Loucy (cell line): Measurements from ENCODE around the gene HPSE2.
A peak's percentile ranks its signal among the peaks of the same experiment; 100 is the strongest.

ENCODE experiments used
- H2AFZ ChIP-seq: fragments of 200-600 bp; sonication (generic); 2 replicates; pipeline ENCODE4 v1.6.0; 2016; ENCODE audit warnings: antibody characterized with exemption, mild to moderate bottlenecking, low read length, moderate library complexity
- H3F3A ChIP-seq: fragments of 200-600 bp; 2 replicates; pipeline ENCODE4 v1.6.0; 2016; ENCODE audit warnings: antibody characterized with exemption, low read depth, mild to moderate bottlenecking
- H3K27me3 ChIP-seq: fragments of 200-600 bp; sonication (generic); 2 replicates; pipeline ENCODE4 v1.6.1; 2014; ENCODE audit warnings: low read length, mild to moderate bottlenecking; ENCODE audit not compliant: insufficient read depth, poor library complexity, severe bottlenecking
- H3K36me3 ChIP-seq: fragments of 200-600 bp; sonication (generic); 2 replicates; pipeline ENCODE4 v1.6.1; 2016; ENCODE audit warnings: low read length; ENCODE audit not compliant: insufficient read depth
- H3K4me1 ChIP-seq: fragments of 200-600 bp; sonication (generic); 2 replicates; pipeline ENCODE4 v1.5.1; 2014; ENCODE audit warnings: low read length, mild to moderate bottlenecking; ENCODE audit not compliant: insufficient read depth, poor library complexity, severe bottlenecking
- H3K4me2 ChIP-seq: fragments of 200-600 bp; sonication (generic); 2 replicates; pipeline ENCODE4 v1.6.0; 2014; ENCODE audit warnings: antibody characterized with exemption, low read length, low read depth, mild to moderate bottlenecking; ENCODE audit not compliant: poor library complexity, severe bottlenecking
- H3K4me3 ChIP-seq: fragments of 200-600 bp; sonication (generic); 2 replicates; pipeline ENCODE4 v1.5.1; 2014; ENCODE audit warnings: low read length, mild to moderate bottlenecking, mixed read lengths; ENCODE audit not compliant: poor library complexity, severe bottlenecking
- H3K79me2 ChIP-seq: fragments of 200-600 bp; sonication (generic); 2 replicates; pipeline ENCODE4 v1.6.1; 2014; ENCODE audit warnings: low read length; ENCODE audit not compliant: insufficient read depth
- H3K9ac ChIP-seq: fragments of 200-600 bp; sonication (generic); 2 replicates; pipeline ENCODE4 v1.6.0; 2014; ENCODE audit warnings: mild to moderate bottlenecking, low read depth, low read length, moderate library complexity; ENCODE audit not compliant: poor library complexity, severe bottlenecking
- H3K9me2 ChIP-seq: fragments of 200-600 bp; sonication (generic); replicated peaks from 2 replicates; pipeline ENCODE4 v1.6.1; 2016; ENCODE audit warnings: low read depth, low read length, mixed read lengths
- H3K9me3 ChIP-seq: fragments of 200-600 bp; sonication (generic); 2 replicates; pipeline ENCODE4 v1.6.1; 2014; ENCODE audit warnings: mild to moderate bottlenecking, antibody characterized with exemption, low read length, low read depth; ENCODE audit not compliant: insufficient read depth
- H4K20me1 ChIP-seq: fragments of 200-600 bp; sonication (generic); 2 replicates; pipeline ENCODE4 v1.6.0; 2014; ENCODE audit warnings: antibody characterized with exemption, low read length, mild to moderate bottlenecking; ENCODE audit not compliant: insufficient read depth, poor library complexity, severe bottlenecking
- CTCF ChIP-seq: fragments of 200-600 bp; sonication (generic); conservative IDR thresholded peaks from 2 replicates; pipeline ENCODE4 v1.5.1; 2014; ENCODE audit warnings: mild to moderate bottlenecking, antibody characterized with exemption, low read length
- EZH2phosphoT487 ChIP-seq: fragments of 200-600 bp; IDR thresholded peaks from 2 replicates; pipeline ENCODE4 v1.6.1; 2018; ENCODE audit warnings: antibody characterized with exemption, mild to moderate bottlenecking, moderate library complexity, borderline replicate concordance

HPSE2 gene

DNA sequence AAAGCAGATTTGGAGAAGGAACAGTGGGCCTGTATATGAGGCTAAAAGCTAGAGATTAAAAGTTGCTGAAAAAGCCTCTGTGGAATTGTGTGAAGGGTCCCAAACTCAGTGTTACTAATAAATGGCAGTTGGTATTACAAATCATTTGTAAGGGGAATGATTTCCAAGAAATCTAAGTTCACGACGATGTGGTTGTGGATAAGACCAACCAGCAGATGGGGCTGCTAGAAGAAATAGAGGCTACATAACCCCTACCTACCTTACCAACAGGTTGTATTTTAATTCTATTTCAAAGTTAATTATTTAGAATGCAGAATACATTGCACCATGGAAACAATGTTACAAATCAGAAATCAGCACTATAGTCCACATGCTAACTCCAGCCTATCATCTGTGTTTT is 377.1 kb downstream of the HPSE2 start:
- no peak overlapping the region for H3K9ac ChIP-seq
- H3K4me3 ChIP-seq: no peak overlapping the region
- no peaks in the 10 kb centered on the region for H3K79me2 ChIP-seq
- H3K9me2 ChIP-seq: no peaks in the 10 kb centered on the region
- no peaks in the 10 kb centered on the region for H3K9me3 ChIP-seq
- H3F3A ChIP-seq: no peaks in the 10 kb centered on the region
- H3K36me3 ChIP-seq: no peaks in the 10 kb centered on the region
- no peaks in the 10 kb centered on the region for H3K27me3 ChIP-seq
- no peaks in the 10 kb centered on the region for H4K20me1 ChIP-seq
- H3K4me1 ChIP-seq: no peaks in the 10 kb centered on the region
- TF ChIP-seq CTCF (peak; percentile 35; the same call in 1 of the 2 replicates), EZH2phosphoT487 (no peak)
- no peak overlapping the region for H3K4me2 ChIP-seq
- H2AFZ ChIP-seq: no peak overlapping the region

DNA sequence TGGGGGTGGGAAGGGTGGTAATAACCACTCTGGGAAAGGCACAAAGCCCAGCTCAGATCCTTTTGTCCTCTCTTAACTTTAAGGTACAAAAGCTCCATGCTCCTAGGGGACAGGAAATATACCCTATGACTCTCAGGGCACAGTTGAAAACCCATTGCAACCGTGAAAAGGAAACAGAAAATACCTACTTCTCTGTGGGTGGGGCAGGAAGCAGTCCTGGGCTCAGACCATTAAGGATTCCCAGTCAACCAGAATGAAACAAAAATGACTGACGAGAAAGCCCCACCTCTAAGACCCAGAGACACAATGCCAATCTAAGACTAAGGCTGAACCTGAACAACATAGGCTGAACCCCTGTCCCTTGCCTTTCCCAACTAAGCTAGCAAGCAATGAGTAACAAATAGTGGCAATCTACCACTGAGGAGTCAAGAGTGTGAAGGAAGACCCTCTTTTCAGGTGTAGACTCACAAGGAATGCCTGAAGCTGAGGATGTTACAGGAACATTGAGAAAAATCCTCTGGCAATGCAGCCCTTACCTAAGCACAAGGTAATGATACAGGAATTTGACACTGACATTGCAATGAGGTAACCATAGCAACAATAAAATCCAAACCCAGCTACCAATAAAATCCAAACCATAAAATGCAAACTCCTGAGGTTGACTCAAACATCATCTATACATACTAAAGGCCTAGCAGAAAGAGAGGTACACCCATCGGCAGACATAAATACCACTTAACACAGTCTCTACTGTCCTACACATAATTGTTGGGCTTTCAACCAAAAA is 380.1 kb downstream of the HPSE2 start:
- H3K79me2 ChIP-seq: no peaks in the 10 kb centered on the region
- no peaks in the 10 kb centered on the region for H4K20me1 ChIP-seq
- TF ChIP-seq CTCF (no peak), EZH2phosphoT487 (no peak)
- H3K27me3 ChIP-seq: no peaks in the 10 kb centered on the region
- H3K4me1 ChIP-seq: no peaks in the 10 kb centered on the region
- H3K4me2 ChIP-seq: no peak overlapping the region
- H3K9ac ChIP-seq: no peak overlapping the region
- H3K36me3 ChIP-seq: no peaks in the 10 kb centered on the region
- no peak overlapping the region for H3K4me3 ChIP-seq
- H3K9me3 ChIP-seq: no peaks in the 10 kb centered on the region
- no peak overlapping the region for H2AFZ ChIP-seq
- no peaks in the 10 kb centered on the region for H3F3A ChIP-seq
- no peaks in the 10 kb centered on the region for H3K9me2 ChIP-seq

DNA sequence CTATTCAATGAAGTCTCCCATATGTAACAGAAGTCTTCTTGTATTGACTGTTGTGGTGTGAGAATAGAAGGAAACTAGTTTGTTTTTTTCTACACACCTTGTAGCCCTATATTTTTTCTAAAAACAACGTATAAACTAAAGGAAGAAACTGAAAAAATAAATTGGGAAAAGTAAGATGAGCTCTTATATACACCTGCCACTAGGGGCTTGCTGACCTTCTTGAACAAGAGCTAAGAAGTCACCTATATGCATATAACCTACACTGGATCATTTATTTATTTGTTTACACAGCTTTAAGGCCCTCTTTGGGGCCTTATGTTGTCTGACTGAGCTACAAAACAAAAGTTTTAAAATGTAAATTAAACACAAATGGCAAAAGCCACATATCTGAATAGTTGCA is 383.0 kb downstream of the HPSE2 start:
- H3K4me2 ChIP-seq: no peak overlapping the region
- H3K9me2 ChIP-seq: no peaks in the 10 kb centered on the region
- H4K20me1 ChIP-seq: no peaks in the 10 kb centered on the region
- no peaks in the 10 kb centered on the region for H3K4me1 ChIP-seq
- no peak overlapping the region for H3K4me3 ChIP-seq
- TF ChIP-seq EZH2phosphoT487: no peak
- peak; percentile 49 for TF ChIP-seq CTCF
- no peaks in the 10 kb centered on the region for H3K79me2 ChIP-seq
- no peaks in the 10 kb centered on the region for H3K27me3 ChIP-seq
- H3K9ac ChIP-seq: no peak overlapping the region
- H2AFZ ChIP-seq: no peak overlapping the region
- H3F3A ChIP-seq: no peaks in the 10 kb centered on the region
- no peaks in the 10 kb centered on the region for H3K36me3 ChIP-seq
- no peaks in the 10 kb centered on the region for H3K9me3 ChIP-seq
